ENCODE results near the gene STK32B. TPM values are rescaled to one million over a fixed set of nuclear protein-coding genes. Genes with fewer than 3 reads are reported as not detected.

Gene STK32B
- total and polyA plus RNA-seq, 8 donors, result 0.55 to 6.6 (median 1.6) TPM

DNA sequence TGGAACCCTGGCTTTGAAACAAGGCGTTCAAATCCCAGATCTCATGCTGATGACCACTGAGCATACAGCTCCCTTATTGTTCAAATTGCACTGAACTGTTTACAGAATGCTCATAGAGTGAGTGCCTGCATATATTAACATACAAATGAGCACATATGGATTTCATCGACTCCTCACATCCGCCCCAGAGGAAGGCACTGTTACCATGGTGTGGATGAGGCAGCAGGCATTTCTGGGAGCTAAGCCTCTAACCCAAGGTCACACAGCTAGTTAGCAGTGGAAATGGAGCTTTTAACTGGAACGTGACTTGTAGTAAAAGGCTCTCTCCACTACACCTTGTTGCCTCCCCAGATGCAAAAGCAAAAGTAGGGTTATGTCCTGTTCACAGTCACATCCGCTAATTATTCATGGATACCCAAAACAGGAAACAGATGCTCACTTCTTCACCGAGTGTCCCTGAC, 289.7 kb downstream of the STK32B start:
- no peak for DNase-seq
- Histone ChIP-seq H3K27ac (no peak overlapping the region), H3K4me1 (no peaks in the 10 kb centered on the region), H3K9me3 (no peaks in the 10 kb centered on the region), H3K36me3 (no peaks in the 10 kb centered on the region), H3K27me3 (no peaks in the 10 kb centered on the region), H3K4me3 (no peak overlapping the region)
- WGBS, 2 donors, result 55 to 67% methylated on average over 6 of the region's 6 CpGs
- FAIRE-seq, result no peak
- intact Hi-C loops (cut with DNase I), result no loop called here
- ATAC-seq, result no peak
- TF ChIP-seq, protein P1, sequence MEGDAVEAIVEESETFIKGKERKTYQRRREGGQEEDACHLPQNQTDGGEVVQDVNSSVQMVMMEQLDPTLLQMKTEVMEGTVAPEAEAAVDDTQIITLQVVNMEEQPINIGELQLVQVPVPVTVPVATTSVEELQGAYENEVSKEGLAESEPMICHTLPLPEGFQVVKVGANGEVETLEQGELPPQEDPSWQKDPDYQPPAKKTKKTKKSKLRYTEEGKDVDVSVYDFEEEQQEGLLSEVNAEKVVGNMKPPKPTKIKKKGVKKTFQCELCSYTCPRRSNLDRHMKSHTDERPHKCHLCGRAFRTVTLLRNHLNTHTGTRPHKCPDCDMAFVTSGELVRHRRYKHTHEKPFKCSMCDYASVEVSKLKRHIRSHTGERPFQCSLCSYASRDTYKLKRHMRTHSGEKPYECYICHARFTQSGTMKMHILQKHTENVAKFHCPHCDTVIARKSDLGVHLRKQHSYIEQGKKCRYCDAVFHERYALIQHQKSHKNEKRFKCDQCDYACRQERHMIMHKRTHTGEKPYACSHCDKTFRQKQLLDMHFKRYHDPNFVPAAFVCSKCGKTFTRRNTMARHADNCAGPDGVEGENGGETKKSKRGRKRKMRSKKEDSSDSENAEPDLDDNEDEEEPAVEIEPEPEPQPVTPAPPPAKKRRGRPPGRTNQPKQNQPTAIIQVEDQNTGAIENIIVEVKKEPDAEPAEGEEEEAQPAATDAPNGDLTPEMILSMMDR (IDR thresholded peaks at IDR 0.05), result no peak

DNA sequence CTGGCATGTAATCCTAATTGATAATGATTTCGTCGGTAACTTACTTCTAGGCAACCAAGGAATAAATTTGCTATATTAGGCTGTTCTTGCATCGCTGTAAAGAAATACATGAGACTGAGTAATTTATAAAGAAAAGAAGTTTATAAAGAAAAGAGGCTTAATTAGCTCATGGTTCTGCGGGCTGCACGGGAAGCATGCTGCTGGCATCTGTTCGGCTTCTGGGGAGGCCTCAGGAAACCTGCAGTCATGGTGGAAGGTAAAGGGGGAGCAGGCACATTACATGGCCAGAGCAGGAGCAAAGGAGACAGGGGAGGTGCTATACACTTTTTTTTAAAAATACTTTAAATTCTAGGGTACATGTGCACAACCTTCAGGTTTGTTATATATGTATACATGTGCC, 290.2 kb downstream of the STK32B start:
- DNase-seq (no peak), ATAC-seq (no peak), FAIRE-seq (no peak)
- H3K27me3 ChIP-seq, result no peaks in the 10 kb centered on the region
- TF ChIP-seq, protein P1 (IDR thresholded peaks at IDR 0.05), result no peak
- H3K36me3 ChIP-seq, result no peaks in the 10 kb centered on the region
- no peaks in the 10 kb centered on the region for H3K4me1 ChIP-seq
- H3K4me3 ChIP-seq, result no peak overlapping the region
- intact Hi-C loops (cut with DNase I), result no loop called here
- WGBS, 2 donors, result 72 to 77% methylated on average over 6 of the region's 6 CpGs
- no peak overlapping the region for H3K27ac ChIP-seq
- no peaks in the 10 kb centered on the region for H3K9me3 ChIP-seq

DNA sequence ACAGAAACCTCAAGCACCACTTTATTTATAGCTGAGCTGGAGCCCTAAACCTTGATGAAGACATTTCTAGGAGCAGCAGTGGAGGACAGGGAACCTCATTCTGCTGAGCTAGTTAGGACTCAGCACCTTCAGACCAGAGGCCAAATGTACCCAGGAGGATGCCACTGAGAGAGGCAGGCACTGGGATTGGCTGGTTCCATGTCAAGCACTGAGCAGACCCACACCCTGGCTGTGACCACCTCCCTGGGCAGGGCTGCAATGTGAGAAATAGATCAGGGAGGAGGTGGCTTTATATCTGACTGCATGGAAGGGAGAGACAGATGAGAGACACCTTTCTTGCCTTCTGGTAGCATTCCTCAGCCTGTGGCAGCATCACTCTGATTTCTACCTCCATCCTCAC, 304.6 kb downstream of the STK32B start:
- Histone ChIP-seq H3K27me3 (no peaks in the 10 kb centered on the region), H3K9me3 (no peaks in the 10 kb centered on the region), H3K27ac (no peak overlapping the region), H3K4me3 (no peak overlapping the region), H3K4me1 (no peaks in the 10 kb centered on the region), H3K36me3 (no peaks in the 10 kb centered on the region)
- ATAC-seq, result no peak
- TF ChIP-seq, protein P1 (IDR thresholded peaks at IDR 0.05), result no peak
- no peak for DNase-seq
- no peak for FAIRE-seq
- intact Hi-C loops (cut with DNase I), result no loop called here

- TF ChIP-seq, protein P1 (IDR thresholded peaks at IDR 0.05), result no peak
- no peaks in the 10 kb centered on the region for H3K9me3 ChIP-seq
- no peaks in the 10 kb centered on the region for H3K36me3 ChIP-seq
- 42 to 47% methylated on average over 5 of the region's 5 CpGs for WGBS, 2 donors
- no peaks in the 10 kb centered on the region for H3K4me1 ChIP-seq
- intact Hi-C loops (cut with DNase I), result no loop called here
- ATAC-seq (no peak), DNase-seq (no peak), FAIRE-seq (no peak)
- no peak overlapping the region for H3K4me3 ChIP-seq
- no peak overlapping the region for H3K27ac ChIP-seq
- no peaks in the 10 kb centered on the region for H3K27me3 ChIP-seq
Measured at GRCh38 chr4:5357870-5358269, 306.6 kb downstream of the STK32B start.

- intact Hi-C loops (cut with DNase I), result no loop called here
- ATAC-seq, result no peak
- 50 to 58% methylated on average over 5 of the region's 5 CpGs for WGBS, 2 donors
- TF ChIP-seq, protein P1 (IDR thresholded peaks at IDR 0.05), result no peak
- no peaks in the 10 kb centered on the region for H3K9me3 ChIP-seq
- H3K4me1 ChIP-seq, result no peaks in the 10 kb centered on the region
- no peak for DNase-seq
- H3K27me3 ChIP-seq, result no peaks in the 10 kb centered on the region
- FAIRE-seq, result no peak
- no peak overlapping the region for H3K4me3 ChIP-seq
- no peaks in the 10 kb centered on the region for H3K36me3 ChIP-seq
- no peak overlapping the region for H3K27ac ChIP-seq
Measured at GRCh38 chr4:5361968-5362367, 310.7 kb downstream of the STK32B start.
